CD4-positive, CD25-positive, alpha-beta regulatory T cell (primary cell): ENCODE data around the gene SUB1. TPM values are rescaled to one million over a fixed set of nuclear protein-coding genes. Genes with fewer than 3 reads are reported as not detected.
A peak's percentile ranks its signal among the peaks of the same experiment; 100 is the strongest.

Experiments used
- ATAC-seq, 2 donors: fragments of 150-1000 bp; cut with Tn5 transposase; one replicate each; pipeline ENCODE4 v1.10.0; 2021; ENCODE audit warnings: low read depth in 2 of 2, moderate number of reproducible peaks in 2 of 2, moderate library complexity in 1 of 2
- DNase-seq, 3 donors: peaks; one replicate each; pipeline versions ENCODE4 v3.0.0 to v3.0.0-alpha.2; 2012 to 2022; ENCODE audit warnings: mixed read lengths in 1 of 3
- H3K27ac ChIP-seq: one replicate; pipeline ENCODE4 v1.7.0; 2013; ENCODE audit warnings: mild to moderate bottlenecking, low read length; ENCODE audit not compliant: insufficient read depth, poor library complexity, severe bottlenecking
- H3K27me3 ChIP-seq: one replicate; pipeline ENCODE4 v1.7.0; 2013; ENCODE audit warnings: low read length; ENCODE audit not compliant: control insufficient read depth, insufficient read depth
- H3K36me3 ChIP-seq: one replicate; pipeline ENCODE4 v1.7.0; 2013; ENCODE audit warnings: mild to moderate bottlenecking, low read length, moderate library complexity; ENCODE audit not compliant: control insufficient read depth, insufficient read depth
- H3K4me1 ChIP-seq: 2 replicates; pipeline ENCODE4 v1.7.0; 2013; ENCODE audit warnings: mild to moderate bottlenecking, low read length; ENCODE audit not compliant: insufficient read depth, control insufficient read depth, poor library complexity, severe bottlenecking
- H3K4me3 ChIP-seq: one replicate; pipeline ENCODE4 v1.7.0; 2013; ENCODE audit warnings: low read depth, mild to moderate bottlenecking, low read length, moderate library complexity
- H3K9me3 ChIP-seq, 2 experiments: 1 replicate in 1 of 2; 2 replicates in 1 of 2; pipeline ENCODE4 v1.7.0; 2013; ENCODE audit warnings: low read length in 2 of 2, mild to moderate bottlenecking in 1 of 2, moderate library complexity in 1 of 2; ENCODE audit not compliant: control insufficient read depth in 2 of 2
- H3K27ac Mint-ChIP-seq, 3 donors: one replicate each; pipeline ENCODE4 v1.8.0; 2020 to 2022; ENCODE audit warnings: mild to moderate bottlenecking in 3 of 3, mixed read lengths in 3 of 3, moderate library complexity in 2 of 3
- H3K27me3 Mint-ChIP-seq: one replicate; pipeline ENCODE4 v1.8.0; 2022; ENCODE audit warnings: mild to moderate bottlenecking, mixed read lengths
- H3K36me3 Mint-ChIP-seq: one replicate; pipeline ENCODE4 v1.8.0; 2020; ENCODE audit warnings: mixed read lengths
- H3K4me1 Mint-ChIP-seq, 4 donors: one replicate each; pipeline ENCODE4 v1.8.0; 2020 to 2022; ENCODE audit warnings: mixed read lengths in 4 of 4, mild to moderate bottlenecking in 1 of 4
- H3K4me3 Mint-ChIP-seq, 4 donors: one replicate each; pipeline ENCODE4 v1.8.0; 2020 to 2022; ENCODE audit warnings: mild to moderate bottlenecking in 4 of 4, mixed read lengths in 4 of 4, moderate library complexity in 3 of 4
- H3K9me3 Mint-ChIP-seq, 7 donors: one replicate each; pipeline ENCODE4 v1.8.0; 2020 to 2022; ENCODE audit warnings: mixed read lengths in 7 of 7, mild to moderate bottlenecking in 3 of 7, moderate library complexity in 2 of 7
- polyA plus RNA-seq, 4 donors: library from polyadenylated mRNA; unstranded; fragments of 300-500 nt; fragmentation: Illumina TruSeq; gene quantifications; one replicate each; pipeline ENCODE4 v1.2.3, GENCODE V29; 2021
- total RNA-seq: library from RNA; stranded (reverse); gene quantifications from one replicate; pipeline ENCODE4 v1.2.3, GENCODE V29; 2022

The SUB1 gene
- total and polyA plus RNA-seq, 5 donors from 2014 or later: 379 to 848 (median 595) TPM

DNA sequence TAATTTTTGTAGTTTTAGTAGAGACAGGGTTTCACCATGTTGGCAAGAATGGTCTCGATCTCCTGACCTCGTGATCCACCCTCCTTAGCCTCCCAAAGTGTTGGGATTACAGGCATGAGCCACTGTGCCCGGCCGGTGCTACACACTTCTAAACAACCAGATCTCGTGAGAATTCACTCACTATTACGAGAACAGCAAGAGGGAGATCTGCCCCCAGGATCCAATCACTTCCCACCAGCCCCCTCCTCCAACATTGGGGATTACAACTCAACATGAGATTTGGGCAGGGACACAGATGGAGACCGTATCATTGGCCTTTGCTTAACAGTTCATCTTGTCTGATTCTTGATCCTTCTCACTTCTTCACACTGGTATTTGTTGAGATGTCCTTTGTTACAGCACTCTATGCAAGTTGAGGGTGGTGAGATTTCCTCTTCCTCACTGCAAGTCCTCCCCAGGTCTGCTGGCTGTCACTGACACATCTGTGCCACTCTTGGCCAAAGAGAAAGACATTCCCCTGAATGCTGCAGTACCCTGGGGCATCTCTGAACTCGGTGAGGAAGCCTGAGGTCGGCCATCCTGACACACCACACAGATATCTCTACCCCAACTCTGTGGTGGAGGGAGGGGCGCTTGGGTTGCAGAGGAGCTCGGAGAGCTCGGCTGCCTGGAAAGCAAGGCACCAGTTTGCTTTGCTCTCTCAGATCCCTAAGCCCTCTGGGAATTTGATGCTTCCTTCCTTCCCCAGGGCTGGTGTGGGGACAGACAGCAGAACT is 4.2 kb upstream of the SUB1 start:
- Mint-ChIP-seq H3K27ac (peak overlapping the region in 2 of 3 donors; percentile 35 to 81), H3K4me3 (peak overlapping the region in 2 of 4 donors; percentile 28 to 62), H3K27me3 (no peaks in the 10 kb centered on the region), H3K9me3 (no peaks in the 10 kb centered on the region), H3K36me3 (peaks cover 7% of the 10 kb centered on the region), H3K4me1 (peaks cover 24 to 49% (median 38%) of the 10 kb centered on the region in 4 donors)
- Histone ChIP-seq H3K27me3 (no peaks in the 10 kb centered on the region), H3K36me3 (no peaks in the 10 kb centered on the region), H3K27ac (no peak overlapping the region), H3K4me1 (peaks cover 27% of the 10 kb centered on the region), H3K4me3 (no peak overlapping the region), H3K9me3 (no peaks in the 10 kb centered on the region)
- ATAC-seq (no peak), DNase-seq (no peak)

DNA sequence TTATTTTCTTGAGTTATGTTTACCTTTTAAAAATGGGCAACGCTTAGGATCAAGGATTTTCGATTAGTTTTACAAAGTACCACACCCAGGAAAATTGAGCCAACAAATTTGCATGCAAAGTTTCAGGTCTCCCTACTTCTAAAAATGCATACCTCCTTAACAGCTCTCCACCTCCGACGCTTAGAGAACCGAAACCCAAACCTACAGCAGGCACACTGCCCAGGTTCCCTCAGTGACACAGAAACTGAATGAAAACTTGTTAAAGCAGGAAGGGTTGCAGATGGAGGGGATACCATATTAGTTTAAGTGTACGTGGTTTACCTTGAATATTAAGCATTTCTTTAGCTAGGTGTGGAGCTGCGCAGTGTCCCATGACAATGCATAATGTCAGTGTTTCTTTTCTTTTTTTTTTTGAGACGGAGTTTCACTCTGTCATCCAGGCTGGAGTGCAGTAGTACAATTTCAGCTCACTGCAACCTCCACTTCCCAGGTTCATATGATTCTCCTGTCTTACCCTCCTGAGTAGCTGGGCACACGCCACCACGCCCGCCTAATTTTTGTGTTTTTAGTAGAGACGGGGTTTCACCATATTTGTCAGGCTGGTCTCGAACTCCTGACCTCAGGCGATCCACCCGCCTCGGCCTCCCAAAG is 1.6 kb upstream of the SUB1 start:
- H3K4me3 ChIP-seq: peak overlapping the region; percentile 70

DNA sequence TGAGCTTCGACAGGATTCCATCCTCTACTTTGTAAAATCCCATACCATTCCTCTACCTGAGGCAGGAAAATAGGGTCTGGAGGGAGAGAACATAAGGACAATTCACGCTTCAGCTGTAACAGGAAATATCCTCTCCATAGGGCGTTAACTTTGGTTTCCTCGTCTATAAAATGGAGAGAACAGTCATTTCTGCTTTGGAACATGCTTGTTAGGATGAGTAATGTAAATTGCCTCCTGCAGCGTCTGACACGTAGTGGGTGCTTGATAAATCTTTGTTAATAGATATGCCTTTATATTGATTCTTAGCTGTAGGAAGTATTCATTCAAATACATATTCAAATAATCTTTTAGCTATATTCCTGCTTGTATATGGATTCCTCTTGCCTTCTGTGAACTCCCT is 711 bp upstream of the SUB1 start:
- H3K36me3 Mint-ChIP-seq: peaks cover 10% of the 10 kb centered on the region
- Histone ChIP-seq H3K27ac (peak overlapping the region; percentile 100), H3K4me1 (peaks cover 55% of the 10 kb centered on the region), H3K27me3 (no peaks in the 10 kb centered on the region), H3K9me3 (no peaks in the 10 kb centered on the region), H3K4me3 (peak overlapping the region; percentile 80), H3K36me3 (peaks cover 13% of the 10 kb centered on the region)
- ATAC-seq: no peak
- no peak for DNase-seq
- H3K27ac Mint-ChIP-seq: peak overlapping the region; percentile 24 to 99 (median 93)
- H3K4me1 Mint-ChIP-seq: peaks cover 34 to 72% (median 48%) of the 10 kb centered on the region in 4 donors
- H3K4me3 Mint-ChIP-seq: peak overlapping the region; percentile 96 to 99 (median 97)
- H3K9me3 Mint-ChIP-seq: no peaks in the 10 kb centered on the region
- no peaks in the 10 kb centered on the region for H3K27me3 Mint-ChIP-seq

More for the DNA sequence above, 1.6 kb upstream of the SUB1 start:
- DNase-seq: peak in 1 of 3 donors; percentile 70
- H3K36me3 ChIP-seq: peaks cover 4% of the 10 kb centered on the region
- H3K9me3 ChIP-seq: no peaks in the 10 kb centered on the region
- peak overlapping the region; percentile 80 to 99 (median 94) for H3K4me3 Mint-ChIP-seq
- H3K27me3 ChIP-seq: no peaks in the 10 kb centered on the region
- H3K27me3 Mint-ChIP-seq: no peaks in the 10 kb centered on the region
- peak overlapping the region; percentile 79 to 87 (median 80) for H3K27ac Mint-ChIP-seq
- ATAC-seq: no peak
- H3K36me3 Mint-ChIP-seq: peaks cover 7% of the 10 kb centered on the region
- H3K9me3 Mint-ChIP-seq: no peaks in the 10 kb centered on the region
- H3K4me1 ChIP-seq: peaks cover 47% of the 10 kb centered on the region
- peak overlapping the region; percentile 51 for H3K27ac ChIP-seq
- H3K4me1 Mint-ChIP-seq: peaks cover 33 to 65% (median 43%) of the 10 kb centered on the region in 4 donors

DNA sequence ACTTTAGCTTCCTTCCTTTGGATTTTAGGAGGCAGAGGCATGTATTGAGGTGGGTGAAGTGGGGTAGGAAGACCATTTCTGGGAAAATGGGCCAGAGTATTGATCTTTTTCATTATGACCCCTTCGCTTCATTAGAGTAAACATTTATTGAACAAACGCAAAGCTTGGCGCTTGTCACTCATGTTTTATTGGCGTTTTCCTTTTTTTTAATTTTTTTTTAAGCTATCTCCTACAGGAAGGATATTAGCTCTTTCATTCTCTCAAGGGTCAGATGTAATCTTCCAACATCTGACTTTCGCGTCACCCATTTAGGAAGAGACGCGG is 273 bp upstream of the SUB1 start:
- ATAC-seq: no peak
- H3K9me3 Mint-ChIP-seq: no peaks in the 10 kb centered on the region
- Histone ChIP-seq H3K36me3 (peaks cover 16% of the 10 kb centered on the region), H3K9me3 (no peaks in the 10 kb centered on the region), H3K27me3 (no peaks in the 10 kb centered on the region), H3K27ac (peak overlapping the region; percentile 100), H3K4me3 (peak overlapping the region; percentile 80), H3K4me1 (peaks cover 55% of the 10 kb centered on the region)
- DNase-seq: no peak
- H3K4me1 Mint-ChIP-seq: peaks cover 34 to 72% (median 53%) of the 10 kb centered on the region in 4 donors
- H3K36me3 Mint-ChIP-seq: peaks cover 12% of the 10 kb centered on the region
- no peaks in the 10 kb centered on the region for H3K27me3 Mint-ChIP-seq
- peak overlapping the region; percentile 96 to 99 (median 97) for H3K4me3 Mint-ChIP-seq
- H3K27ac Mint-ChIP-seq: peak overlapping the region; percentile 93 to 99 (median 99)

DNA sequence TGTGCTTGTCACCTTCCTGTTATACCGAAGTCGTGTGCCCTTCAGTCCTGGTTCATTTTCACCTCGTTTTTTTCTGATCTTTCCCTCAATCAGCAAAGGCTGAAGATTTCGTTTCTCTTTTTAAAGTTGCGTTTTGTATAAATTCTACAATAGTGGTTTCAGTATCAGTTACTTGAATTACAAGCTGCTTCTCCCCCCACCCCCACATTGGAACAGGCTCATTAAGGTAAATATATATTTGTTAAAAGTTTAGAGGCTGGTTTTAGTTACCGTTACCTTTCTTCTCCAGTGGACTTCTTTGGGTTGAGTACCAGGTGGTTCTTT is 881 bp downstream of the SUB1 start:
- Histone ChIP-seq H3K27me3 (no peaks in the 10 kb centered on the region), H3K4me3 (peak overlapping the region; percentile 99), H3K9me3 (no peaks in the 10 kb centered on the region), H3K36me3 (peaks cover 22% of the 10 kb centered on the region), H3K27ac (peak overlapping the region; percentile 100), H3K4me1 (peaks cover 59% of the 10 kb centered on the region)
- peaks cover 9% of the 10 kb centered on the region for H3K36me3 Mint-ChIP-seq
- H3K27me3 Mint-ChIP-seq: no peaks in the 10 kb centered on the region
- no peaks in the 10 kb centered on the region for H3K9me3 Mint-ChIP-seq
- ATAC-seq: no peak
- peaks cover 38 to 73% (median 56%) of the 10 kb centered on the region in 4 donors for H3K4me1 Mint-ChIP-seq
- H3K4me3 Mint-ChIP-seq: peak overlapping the region; percentile 96 to 99 (median 97)
- H3K27ac Mint-ChIP-seq: peak overlapping the region; percentile 93 to 99 (median 99)
- DNase-seq: no peak

DNA sequence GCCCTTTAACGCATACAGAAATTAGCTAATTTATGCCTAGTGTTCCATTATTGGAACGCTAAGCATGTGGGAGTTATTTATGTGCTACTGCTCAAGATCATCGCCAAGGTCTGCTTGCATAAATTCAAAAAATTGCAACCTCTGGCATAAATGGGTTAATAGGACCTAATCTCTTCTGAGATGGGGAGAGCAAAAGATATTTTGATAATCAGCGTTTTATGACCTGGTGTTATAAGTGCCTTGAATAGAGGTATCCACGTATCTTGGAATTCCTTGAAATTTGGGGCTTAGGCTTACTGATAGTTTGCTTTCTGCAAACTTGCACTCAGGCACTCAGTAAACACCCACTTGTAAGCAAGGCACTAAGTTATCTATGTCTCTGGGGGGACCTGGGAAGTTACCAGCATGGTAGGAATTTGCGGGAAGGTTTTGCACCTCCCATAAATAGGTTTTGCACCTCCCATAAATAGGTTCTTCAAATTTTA is 1.8 kb downstream of the SUB1 start:
- Histone ChIP-seq H3K4me3 (peak overlapping the region; percentile 99), H3K27me3 (no peaks in the 10 kb centered on the region), H3K9me3 (no peaks in the 10 kb centered on the region), H3K36me3 (peaks cover 31% of the 10 kb centered on the region), H3K27ac (peak overlapping the region; percentile 100), H3K4me1 (peaks cover 64% of the 10 kb centered on the region)
- H3K27ac Mint-ChIP-seq: peak overlapping the region; percentile 93 to 99 (median 99)
- H3K4me1 Mint-ChIP-seq: peaks cover 42 to 76% (median 61%) of the 10 kb centered on the region in 4 donors
- DNase-seq (no peak), ATAC-seq (no peak)
- no peaks in the 10 kb centered on the region for H3K9me3 Mint-ChIP-seq
- peak overlapping the region; percentile 96 to 99 (median 97) for H3K4me3 Mint-ChIP-seq
- H3K27me3 Mint-ChIP-seq: no peaks in the 10 kb centered on the region
- H3K36me3 Mint-ChIP-seq: peaks cover 15% of the 10 kb centered on the region

DNA sequence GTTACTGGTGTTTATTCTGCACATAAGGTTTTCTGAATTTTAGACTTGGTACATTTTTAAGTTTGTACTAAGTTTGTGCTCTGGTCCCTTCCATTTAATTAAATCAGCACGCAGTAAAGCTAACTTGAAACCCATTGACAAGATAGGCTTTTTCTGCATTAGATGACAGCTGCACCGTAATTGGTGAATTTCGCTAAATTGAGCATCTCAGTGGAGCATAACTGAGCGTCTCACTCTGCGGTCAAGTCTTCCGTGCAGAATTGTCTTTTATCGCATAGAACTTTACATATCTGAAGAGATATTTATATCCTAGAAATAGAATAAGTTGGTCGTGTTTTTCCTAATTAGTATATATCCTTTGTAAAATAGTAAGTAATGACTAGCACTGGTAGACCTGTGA is 4.1 kb downstream of the SUB1 start:
- H3K27me3 Mint-ChIP-seq: no peaks in the 10 kb centered on the region
- H3K4me1 Mint-ChIP-seq: peaks cover 42 to 71% (median 55%) of the 10 kb centered on the region in 4 donors
- Histone ChIP-seq H3K4me1 (peaks cover 47% of the 10 kb centered on the region), H3K4me3 (no peak overlapping the region), H3K27ac (no peak overlapping the region), H3K27me3 (no peaks in the 10 kb centered on the region), H3K36me3 (peaks cover 53% of the 10 kb centered on the region), H3K9me3 (no peaks in the 10 kb centered on the region)
- peaks cover 32% of the 10 kb centered on the region for H3K36me3 Mint-ChIP-seq
- no peaks in the 10 kb centered on the region for H3K9me3 Mint-ChIP-seq
- peak overlapping the region in 2 of 4 donors; percentile 46 to 55 for H3K4me3 Mint-ChIP-seq
- DNase-seq (no peak), ATAC-seq (no peak)
- no peak overlapping the region for H3K27ac Mint-ChIP-seq
